Measurements from ENCODE around the gene AQP2. TPM values are rescaled to one million over a fixed set of nuclear protein-coding genes. Genes with fewer than 3 reads are reported as not detected.

The AQP2 gene
- total RNA-seq, 1 donor from 2014 or later = not detected

DNA sequence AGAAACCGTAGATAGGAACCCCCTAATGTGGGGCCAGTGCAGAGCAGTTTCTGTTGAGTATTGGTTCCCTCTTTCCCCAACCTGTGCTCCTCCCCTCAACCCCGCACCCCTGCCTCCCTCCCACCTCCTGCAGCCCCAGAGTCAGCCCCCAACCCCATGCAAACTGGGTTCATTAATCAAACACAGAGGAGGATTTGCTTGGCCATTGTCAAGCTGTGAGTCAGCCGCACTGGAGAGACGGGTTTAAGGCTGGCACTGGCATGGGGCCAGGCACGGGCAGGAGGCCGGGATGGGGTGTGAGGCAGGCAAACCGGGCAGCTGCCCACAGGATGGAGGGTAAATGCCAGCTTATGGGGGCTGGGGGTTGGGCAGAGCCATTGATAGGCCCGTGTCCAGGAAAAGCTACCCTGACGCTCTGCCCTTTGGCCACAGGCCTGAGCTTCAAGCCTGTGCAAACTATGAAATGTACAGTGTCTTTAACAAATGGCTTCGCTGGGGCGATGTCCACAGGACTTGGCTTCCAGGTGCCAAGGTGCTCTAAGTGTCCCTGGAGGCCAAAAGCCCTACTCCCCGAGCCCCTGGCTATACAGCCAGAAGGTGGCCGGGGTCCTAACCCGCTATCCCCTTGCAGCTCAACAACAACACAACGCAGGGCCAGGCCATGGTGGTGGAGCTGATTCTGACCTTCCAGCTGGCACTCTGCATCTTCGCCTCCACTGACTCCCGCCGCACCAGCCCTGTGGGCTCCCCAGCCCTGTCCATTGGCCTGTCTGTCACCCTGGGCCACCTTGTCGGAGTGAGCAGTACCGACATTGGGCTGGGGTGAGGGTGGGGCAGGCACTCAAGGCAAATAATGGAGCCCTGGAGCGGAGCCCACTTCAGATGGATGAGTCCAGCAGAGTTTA is 12.6 kb downstream of the AQP2 start:
- no peak overlapping the region for H3K4me3 ChIP-seq
- TF ChIP-seq, protein P1, sequence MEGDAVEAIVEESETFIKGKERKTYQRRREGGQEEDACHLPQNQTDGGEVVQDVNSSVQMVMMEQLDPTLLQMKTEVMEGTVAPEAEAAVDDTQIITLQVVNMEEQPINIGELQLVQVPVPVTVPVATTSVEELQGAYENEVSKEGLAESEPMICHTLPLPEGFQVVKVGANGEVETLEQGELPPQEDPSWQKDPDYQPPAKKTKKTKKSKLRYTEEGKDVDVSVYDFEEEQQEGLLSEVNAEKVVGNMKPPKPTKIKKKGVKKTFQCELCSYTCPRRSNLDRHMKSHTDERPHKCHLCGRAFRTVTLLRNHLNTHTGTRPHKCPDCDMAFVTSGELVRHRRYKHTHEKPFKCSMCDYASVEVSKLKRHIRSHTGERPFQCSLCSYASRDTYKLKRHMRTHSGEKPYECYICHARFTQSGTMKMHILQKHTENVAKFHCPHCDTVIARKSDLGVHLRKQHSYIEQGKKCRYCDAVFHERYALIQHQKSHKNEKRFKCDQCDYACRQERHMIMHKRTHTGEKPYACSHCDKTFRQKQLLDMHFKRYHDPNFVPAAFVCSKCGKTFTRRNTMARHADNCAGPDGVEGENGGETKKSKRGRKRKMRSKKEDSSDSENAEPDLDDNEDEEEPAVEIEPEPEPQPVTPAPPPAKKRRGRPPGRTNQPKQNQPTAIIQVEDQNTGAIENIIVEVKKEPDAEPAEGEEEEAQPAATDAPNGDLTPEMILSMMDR (IDR thresholded peaks at IDR 0.05; ENCODE audit: borderline replicate concordance) = no peak
- peak; percentile 71 for DNase-seq
- peaks cover 62% of the 10 kb centered on the region for H3K27me3 ChIP-seq (ENCODE audit: low read depth)
- peak overlapping the region; percentile 42 for H3K27ac ChIP-seq (replicated peaks)
- H3K9me3 ChIP-seq (replicated peaks) = no peaks in the 10 kb centered on the region
- intact Hi-C loops (cut with micrococcal nuclease) = no loop called here
- H3K36me3 ChIP-seq = no peaks in the 10 kb centered on the region
- H3K4me1 ChIP-seq = peaks cover 45% of the 10 kb centered on the region

DNA sequence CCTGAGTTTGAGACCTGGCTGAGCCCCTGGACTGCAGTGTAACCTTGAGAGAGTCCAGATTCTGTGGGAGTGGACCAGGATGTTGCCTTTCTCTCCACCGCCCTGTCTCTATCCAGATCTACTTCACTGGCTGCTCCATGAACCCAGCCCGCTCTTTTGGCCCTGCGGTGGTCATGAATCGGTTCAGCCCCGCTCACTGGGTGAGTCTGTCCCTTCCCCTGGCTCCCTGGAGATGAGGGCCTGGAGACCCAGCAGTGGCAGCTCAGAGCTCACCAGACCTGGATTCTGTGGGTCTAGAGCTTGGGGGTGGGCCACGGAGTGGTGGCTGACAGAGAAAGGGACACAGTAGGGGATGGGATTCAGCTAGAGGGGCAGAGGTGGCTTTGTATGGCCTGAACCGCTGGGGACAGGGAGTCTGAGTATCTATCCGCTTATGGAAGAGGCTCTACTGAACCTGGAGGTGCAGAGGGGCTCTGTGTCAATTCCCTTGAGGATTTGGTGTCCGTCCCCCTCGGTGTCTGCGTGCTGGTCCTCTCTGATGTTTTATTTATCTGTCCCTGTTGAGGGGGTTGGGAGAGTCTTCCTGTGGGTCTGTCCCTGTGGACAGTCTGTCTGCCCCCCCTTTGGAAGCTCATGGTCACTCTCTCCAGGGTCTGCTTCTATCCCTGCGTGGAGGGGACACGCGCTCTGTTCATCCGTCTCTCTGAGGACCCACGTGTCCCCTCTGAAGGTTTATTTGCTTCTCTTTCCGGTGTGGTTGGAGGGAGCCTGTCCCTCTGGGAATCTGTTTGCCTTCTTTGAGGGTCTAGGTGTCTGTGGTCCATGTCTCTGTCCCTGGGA is 13.7 kb downstream of the AQP2 start:
- Histone ChIP-seq H3K36me3 (no peaks in the 10 kb centered on the region), H3K4me1 (peaks cover 45% of the 10 kb centered on the region), H3K27me3 (ENCODE audit: low read depth) (peaks cover 62% of the 10 kb centered on the region), H3K27ac (replicated peaks) (no peak overlapping the region), H3K9me3 (replicated peaks) (no peaks in the 10 kb centered on the region), H3K4me3 (no peak overlapping the region)
- no peak for DNase-seq
- TF ChIP-seq, protein P1 (IDR thresholded peaks at IDR 0.05; ENCODE audit: borderline replicate concordance) = no peak
- intact Hi-C loops (cut with micrococcal nuclease) = no loop called here

- TF ChIP-seq, protein P1 (IDR thresholded peaks at IDR 0.05; ENCODE audit: borderline replicate concordance) = no peak
- H3K27ac ChIP-seq (replicated peaks) = no peak overlapping the region
- no peak overlapping the region for H3K4me3 ChIP-seq
- intact Hi-C loops (cut with micrococcal nuclease) = loop anchor here (5.0 kb wide), 1 partner anchor 92 kb away; the partner anchor contains the start of gene ASIC1
- no peaks in the 10 kb centered on the region for H3K36me3 ChIP-seq
- H3K4me1 ChIP-seq = peaks cover 38% of the 10 kb centered on the region
- no peak for DNase-seq
- H3K27me3 ChIP-seq (ENCODE audit: low read depth) = peaks cover 62% of the 10 kb centered on the region
- H3K9me3 ChIP-seq (replicated peaks) = no peaks in the 10 kb centered on the region
These were observed 14.5 kb downstream of the AQP2 start for GRCh38 chr12:49964849-49965624.

- intact Hi-C loops (cut with micrococcal nuclease) = loop anchor here (5.0 kb wide), 1 partner anchor 91 kb away; the partner anchor contains the start of gene ASIC1
- H3K27me3 ChIP-seq (ENCODE audit: low read depth) = peaks cover 62% of the 10 kb centered on the region
These were observed 15.3 kb downstream of the AQP2 start for GRCh38 chr12:49965836-49966235.

More at GRCh38 chr12:49965836-49966235, 15.3 kb downstream of the AQP2 start:
- no peak for DNase-seq
- Histone ChIP-seq H3K4me3 (no peak overlapping the region), H3K27ac (replicated peaks) (no peak overlapping the region), H3K4me1 (peaks cover 32% of the 10 kb centered on the region), H3K9me3 (replicated peaks) (no peaks in the 10 kb centered on the region), H3K36me3 (no peaks in the 10 kb centered on the region)
- TF ChIP-seq, protein P1 (IDR thresholded peaks at IDR 0.05; ENCODE audit: borderline replicate concordance) = no peak
